Activated CD4-positive, alpha-beta T cell treated with anti-CD3 and anti-CD28 coated beads for 24 hours (primary cell): ENCODE results near the gene HEPHL1.

ENCODE experiments used
- DNase-seq, 2 donors: peaks; one replicate each; pipeline ENCODE4 v3.0.0-alpha.2; 2020; ENCODE audit warnings: low read depth in 2 of 2

The HEPHL1 gene

GRCh38 chr11:94130298-94131046 is 109.3 kb downstream of the HEPHL1 start:
- no peak for DNase-seq

DNA sequence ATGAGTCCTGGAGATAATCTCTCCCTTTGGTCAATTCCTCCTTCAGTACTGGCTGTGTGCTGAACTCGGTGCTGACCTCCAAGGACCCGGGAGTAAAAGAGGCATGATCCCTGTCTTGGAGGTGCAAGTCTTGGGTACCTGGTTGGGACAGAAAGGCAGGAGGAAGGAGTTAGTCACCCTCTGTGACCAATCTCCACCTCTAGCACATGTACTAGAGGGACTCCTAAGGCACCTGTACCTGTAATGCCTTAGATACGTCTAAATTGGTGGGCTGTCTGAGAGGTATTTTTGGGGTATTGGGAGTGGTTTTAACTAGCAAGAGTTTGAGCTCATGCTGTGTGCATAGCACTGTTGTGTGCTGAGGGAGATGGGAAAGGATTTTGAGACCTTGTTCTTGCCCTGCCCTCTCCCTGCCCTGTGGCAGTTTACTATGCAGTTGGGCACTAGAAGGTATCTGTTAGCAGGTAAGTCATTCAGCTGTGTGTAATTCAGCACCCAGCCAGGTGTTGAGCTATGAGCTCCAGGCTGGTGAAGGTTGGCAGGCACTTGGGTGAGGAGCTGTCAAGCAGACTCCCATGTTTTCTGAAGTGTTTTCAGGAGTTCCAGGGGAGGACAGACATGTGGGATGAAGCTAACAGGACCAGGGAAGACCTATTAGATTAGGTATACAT is 110.0 kb downstream of the HEPHL1 start:
- DNase-seq, result no peak

GRCh38 chr11:94131718-94132115 is 110.6 kb downstream of the HEPHL1 start:
- no peak for DNase-seq

- DNase-seq, result no peak
These were observed 111.0 kb downstream of the HEPHL1 start for GRCh38 chr11:94132152-94132558.

GRCh38 chr11:94132823-94133408 is 111.8 kb downstream of the HEPHL1 start:
- DNase-seq, result no peak

DNA sequence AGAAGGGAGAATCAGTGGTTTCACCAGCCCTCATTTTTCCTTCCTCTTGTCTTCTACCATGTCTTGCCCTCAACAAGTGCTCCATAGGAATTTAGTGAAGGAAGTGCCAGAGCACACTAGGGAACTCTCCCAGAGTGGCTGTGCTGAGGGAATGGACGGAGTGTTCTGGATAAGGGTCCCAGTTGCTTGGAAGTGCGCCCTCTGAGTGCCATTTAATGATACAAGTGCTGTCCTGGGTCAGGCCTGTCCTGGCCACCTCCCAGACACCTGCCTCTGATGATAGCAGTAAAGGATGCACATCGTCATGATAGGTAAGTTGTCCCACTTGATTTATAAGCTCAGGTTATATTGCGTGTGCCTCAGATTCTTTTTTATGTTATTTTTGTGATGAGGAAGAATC is 112.6 kb downstream of the HEPHL1 start:
- no peak for DNase-seq

DNA sequence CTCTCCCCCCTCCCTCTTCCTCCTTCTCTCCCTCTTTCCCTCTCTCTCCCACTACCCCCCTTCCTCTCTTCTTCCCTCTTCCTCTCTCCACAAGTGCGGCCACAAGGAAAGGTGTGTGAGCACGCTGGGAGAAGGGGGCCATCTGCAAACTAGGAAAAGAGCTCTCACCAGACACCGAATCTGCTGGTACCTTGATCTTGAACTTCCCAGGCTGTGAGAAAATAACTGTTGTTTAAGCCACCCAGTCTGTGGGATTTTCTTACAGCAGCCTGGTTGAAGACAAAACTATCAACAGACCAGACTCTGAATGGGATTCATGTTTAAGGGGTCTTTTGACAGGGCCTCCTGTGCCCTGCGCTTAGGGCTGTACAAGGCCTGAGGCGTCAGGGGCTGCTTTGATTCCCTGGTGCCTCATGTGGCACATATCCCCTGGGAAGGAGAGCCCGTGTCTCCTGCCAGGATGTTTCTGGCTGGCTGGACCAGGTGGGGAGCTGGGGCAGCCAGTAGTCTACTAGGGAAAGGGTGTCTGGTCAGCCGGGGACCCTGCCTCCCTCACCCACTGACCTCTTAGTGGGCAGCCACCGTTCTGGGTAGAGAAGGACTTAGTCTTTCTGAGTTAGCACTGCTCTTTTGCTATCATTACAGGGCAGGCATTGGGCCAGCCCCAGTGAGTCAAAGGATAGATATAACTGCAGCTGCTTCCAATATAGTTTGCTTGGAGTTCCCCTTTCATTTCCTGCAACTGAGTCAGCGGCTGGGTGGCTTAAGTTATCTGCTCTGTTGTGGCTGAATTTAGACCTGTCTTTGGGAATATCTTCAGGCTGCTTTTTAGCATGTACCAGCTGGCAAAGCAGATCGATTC is 113.7 kb downstream of the HEPHL1 start:
- peak in 1 of 2 donors; percentile 30 for DNase-seq

- no peak for DNase-seq
These were observed 118.3 kb downstream of the HEPHL1 start for GRCh38 chr11:94139416-94139815.

- DNase-seq, result no peak
These were observed 119.1 kb downstream of the HEPHL1 start for GRCh38 chr11:94140154-94140655.

- no peak for DNase-seq
These were observed 120.6 kb downstream of the HEPHL1 start for GRCh38 chr11:94141511-94142307.

DNA sequence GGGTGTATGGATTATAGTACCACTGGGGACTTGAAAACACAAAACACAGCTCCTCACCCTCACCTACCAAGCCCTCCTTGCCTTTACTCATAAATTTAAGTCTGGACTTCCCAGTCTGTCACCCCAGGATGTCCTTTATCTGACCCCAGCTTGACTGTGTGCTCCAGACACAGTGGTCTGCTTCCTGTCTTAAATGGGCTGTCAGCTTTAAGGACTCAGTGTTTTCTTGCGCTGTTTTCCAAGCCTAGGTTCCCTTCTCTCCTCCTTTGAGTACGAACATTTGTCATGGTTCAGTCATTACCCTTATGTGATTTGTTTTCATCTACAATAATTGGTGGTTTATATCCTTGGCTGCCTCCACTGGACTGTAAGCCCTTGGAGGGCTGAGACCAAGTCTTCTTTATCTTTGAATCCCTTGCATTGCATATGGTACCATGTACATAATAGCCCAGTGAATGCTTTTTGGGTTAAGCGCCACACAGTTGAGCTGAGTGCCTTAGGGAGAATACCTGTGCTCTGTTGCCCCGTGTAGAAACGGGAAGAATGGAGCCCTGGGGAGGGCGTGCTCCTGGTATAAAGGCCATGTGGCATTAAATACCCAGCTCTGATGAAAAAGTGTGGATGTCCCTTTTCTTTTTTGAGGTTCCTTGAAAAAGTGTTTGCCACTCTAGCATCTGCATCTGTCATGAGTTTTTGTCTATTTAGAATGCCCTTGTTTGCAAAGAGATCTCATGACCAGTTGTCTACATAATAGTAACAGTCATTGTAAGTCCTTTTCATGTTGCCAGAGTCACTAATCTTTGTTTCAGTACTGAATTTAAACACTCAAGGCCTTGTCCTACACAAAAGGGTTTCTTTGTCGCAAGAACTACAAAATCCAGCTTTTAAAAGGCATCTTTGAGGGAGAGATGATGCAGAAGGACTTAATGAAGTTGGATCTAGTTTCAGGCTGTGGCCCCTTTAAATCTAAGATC is 121.4 kb downstream of the HEPHL1 start:
- no peak for DNase-seq

- DNase-seq, result no peak
These were observed 123.1 kb downstream of the HEPHL1 start for GRCh38 chr11:94144216-94144615.

DNA sequence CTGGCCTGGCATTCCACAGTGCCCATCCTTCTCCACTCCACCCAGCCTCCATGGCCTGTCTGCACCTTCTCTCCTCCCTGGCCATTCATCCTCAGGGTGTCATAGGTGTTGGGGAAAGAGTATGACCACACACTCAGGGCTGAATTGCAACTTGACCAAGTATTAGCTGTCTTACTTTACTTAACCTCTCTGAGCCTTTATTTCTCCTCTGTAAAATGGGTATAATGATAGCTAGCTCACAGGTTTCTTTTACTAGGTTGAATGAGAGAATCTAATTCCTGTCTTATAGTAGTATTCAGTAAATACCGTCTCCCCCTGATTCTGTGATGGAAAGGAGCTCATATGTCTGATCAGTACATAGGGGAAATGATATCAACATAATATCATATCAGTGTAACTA is 123.5 kb downstream of the HEPHL1 start:
- DNase-seq, result no peak

DNA sequence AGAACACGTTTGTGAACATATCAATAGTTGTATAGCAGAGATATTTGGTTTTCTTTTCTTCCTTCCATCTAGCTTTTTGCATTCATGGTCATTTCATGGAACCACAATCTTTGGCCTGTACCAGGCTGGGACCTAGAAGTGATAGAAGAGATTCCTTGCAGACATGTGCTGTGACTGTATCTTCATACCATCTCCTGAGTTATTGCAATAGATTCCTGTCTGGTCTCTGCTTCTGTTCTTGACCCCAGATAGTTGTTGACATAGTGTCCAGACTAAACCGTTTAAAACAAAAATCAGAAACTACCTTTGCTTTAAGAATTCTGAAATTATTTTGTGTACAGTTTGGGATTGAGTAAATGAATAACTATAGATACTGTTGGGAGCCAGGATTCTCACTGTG is 124.3 kb downstream of the HEPHL1 start:
- no peak for DNase-seq

DNA sequence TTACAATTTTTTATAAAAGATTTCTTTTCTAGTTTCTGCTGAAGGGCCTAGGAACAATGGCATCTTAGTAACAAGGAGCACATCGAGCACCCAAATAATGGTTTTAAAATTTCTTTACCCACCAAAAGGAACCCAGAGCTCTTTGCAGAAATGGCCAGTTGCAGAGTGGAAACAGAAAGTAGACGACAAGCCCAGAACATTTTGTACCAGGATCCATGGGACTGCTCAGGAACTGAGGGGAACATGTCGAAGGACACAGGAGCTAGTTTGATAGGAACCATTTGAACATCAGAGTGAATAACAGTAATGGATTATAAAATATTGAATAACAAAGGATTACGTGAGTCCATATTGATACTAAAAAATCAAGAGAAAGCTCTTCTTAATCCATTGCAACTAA is 124.8 kb downstream of the HEPHL1 start:
- DNase-seq, result no peak

DNA sequence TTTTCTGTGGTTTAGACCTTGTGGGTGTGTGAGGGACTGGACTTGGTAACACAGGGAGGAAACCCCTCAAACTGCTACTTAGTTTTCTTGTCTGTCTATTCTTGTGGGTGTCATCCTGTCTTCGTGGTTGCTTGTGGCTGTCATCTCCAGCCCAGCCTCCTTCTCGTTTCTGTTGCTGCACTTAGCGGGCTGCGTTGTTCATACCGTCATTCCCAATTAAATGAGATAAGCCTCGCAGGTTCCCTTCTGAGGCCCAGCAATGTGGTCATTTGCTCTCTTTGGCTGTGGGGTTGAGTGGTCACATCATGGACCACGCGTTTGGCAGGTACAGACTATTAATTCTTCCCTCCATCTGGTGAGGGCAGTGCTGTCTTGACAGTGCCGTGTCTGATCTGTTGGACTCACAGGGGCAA is 126.3 kb downstream of the HEPHL1 start:
- DNase-seq, result no peak

GRCh38 chr11:94148189-94148588 is 127.0 kb downstream of the HEPHL1 start:
- DNase-seq, result no peak

DNA sequence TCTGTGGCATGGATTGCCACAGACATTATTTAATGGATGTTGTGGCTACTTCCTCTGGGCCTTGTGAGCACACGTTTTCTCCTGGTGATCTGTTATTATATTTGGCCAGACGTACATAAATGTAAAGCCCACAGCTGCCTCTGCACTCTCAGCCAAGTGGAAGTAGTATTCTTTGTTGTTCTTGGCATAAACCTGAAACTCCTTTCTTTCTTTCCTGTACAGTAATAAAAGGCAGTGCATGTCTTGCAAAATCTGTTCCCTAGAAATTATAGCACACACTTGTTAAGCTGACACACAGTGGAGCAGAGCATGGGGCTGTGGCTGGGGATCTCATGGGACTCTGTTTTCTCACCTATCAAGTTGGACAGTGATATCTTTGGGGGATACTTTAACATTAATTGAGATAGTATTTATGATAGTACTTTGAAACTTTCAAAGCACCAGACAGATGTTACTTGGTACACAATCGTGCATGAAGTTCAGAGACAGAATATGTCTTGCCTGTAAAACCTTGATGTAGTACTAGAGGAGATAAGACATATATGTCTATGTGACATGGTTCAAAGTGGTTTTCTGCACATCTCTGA is 128.4 kb downstream of the HEPHL1 start:
- no peak for DNase-seq

GRCh38 chr11:94150056-94150455 is 128.9 kb downstream of the HEPHL1 start:
- DNase-seq, result no peak
